ENCODE data around the gene COLEC12.
"Not testable (repeated sequence)": the region's sequence is repeated elsewhere in the genome, so short reads cannot be mapped to it uniquely, and the experiment has no call there.

The COLEC12 gene

GRCh38 chr18:407191-407590 lies 93.3 kb downstream of the COLEC12 start:
- H3K4me2 ChIP-seq (ENCODE audit: low read depth, low read length, poor library complexity, severe bottlenecking) = no peak overlapping the region
- H3K9ac ChIP-seq (ENCODE audit: low read depth, low read length, poor library complexity, severe bottlenecking) = no peak overlapping the region
- H3K4me1 ChIP-seq (ENCODE audit: insufficient read depth, low read length, poor library complexity, severe bottlenecking) = no peaks in the 10 kb centered on the region
- H3F3A ChIP-seq (ENCODE audit: low read depth) = no peaks in the 10 kb centered on the region
- H3K27me3 ChIP-seq (ENCODE audit: insufficient read depth, low read length, poor library complexity, severe bottlenecking) = no peaks in the 10 kb centered on the region
- H3K9me2 ChIP-seq (replicated peaks; ENCODE audit: low read depth, low read length) = no peaks in the 10 kb centered on the region
- H2AFZ ChIP-seq (ENCODE audit: low read length) = no peak overlapping the region
- H4K20me1 ChIP-seq (ENCODE audit: insufficient read depth, low read length, poor library complexity, severe bottlenecking) = no peaks in the 10 kb centered on the region
- peaks cover 29% of the 10 kb centered on the region; the same call in 1 of the 2 replicates for H3K9me3 ChIP-seq (ENCODE audit: insufficient read depth, low read depth, low read length)
- no peak overlapping the region for H3K4me3 ChIP-seq (ENCODE audit: low read length, poor library complexity, severe bottlenecking)
- TF ChIP-seq EZH2phosphoT487 (IDR thresholded peaks at IDR 0.05; ENCODE audit: borderline replicate concordance) = no peak
- TF ChIP-seq, protein P1, sequence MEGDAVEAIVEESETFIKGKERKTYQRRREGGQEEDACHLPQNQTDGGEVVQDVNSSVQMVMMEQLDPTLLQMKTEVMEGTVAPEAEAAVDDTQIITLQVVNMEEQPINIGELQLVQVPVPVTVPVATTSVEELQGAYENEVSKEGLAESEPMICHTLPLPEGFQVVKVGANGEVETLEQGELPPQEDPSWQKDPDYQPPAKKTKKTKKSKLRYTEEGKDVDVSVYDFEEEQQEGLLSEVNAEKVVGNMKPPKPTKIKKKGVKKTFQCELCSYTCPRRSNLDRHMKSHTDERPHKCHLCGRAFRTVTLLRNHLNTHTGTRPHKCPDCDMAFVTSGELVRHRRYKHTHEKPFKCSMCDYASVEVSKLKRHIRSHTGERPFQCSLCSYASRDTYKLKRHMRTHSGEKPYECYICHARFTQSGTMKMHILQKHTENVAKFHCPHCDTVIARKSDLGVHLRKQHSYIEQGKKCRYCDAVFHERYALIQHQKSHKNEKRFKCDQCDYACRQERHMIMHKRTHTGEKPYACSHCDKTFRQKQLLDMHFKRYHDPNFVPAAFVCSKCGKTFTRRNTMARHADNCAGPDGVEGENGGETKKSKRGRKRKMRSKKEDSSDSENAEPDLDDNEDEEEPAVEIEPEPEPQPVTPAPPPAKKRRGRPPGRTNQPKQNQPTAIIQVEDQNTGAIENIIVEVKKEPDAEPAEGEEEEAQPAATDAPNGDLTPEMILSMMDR (conservative IDR thresholded peaks at IDR 0.05; ENCODE audit: low read length) = no peak
- H3K36me3 ChIP-seq (ENCODE audit: insufficient read depth, low read length) = no peaks in the 10 kb centered on the region
- no peaks in the 10 kb centered on the region for H3K79me2 ChIP-seq (ENCODE audit: insufficient read depth, low read length)

DNA sequence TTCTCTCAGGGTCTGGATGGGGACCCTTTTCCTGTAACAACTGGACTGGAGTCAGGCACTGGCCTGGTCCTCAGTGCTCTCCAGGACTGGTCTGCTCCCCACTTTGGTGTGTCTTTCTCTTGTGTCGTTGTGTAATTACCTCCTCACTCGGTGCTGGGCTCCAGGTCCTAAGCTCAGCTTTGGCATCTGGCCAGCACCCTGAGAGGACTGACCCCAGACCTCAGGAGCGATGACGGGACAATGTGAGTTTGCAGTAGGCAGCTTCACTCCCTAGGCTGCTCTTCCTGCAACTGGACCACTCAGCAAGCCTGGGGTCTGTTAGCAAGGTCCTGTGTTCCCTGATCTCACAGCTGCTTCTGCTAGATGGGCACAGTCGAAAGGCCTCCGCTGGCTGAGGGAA lies 93.8 kb downstream of the COLEC12 start:
- TF ChIP-seq, protein P1 (conservative IDR thresholded peaks at IDR 0.05; ENCODE audit: low read length) = no peak
- no peak for TF ChIP-seq EZH2phosphoT487 (IDR thresholded peaks at IDR 0.05; ENCODE audit: borderline replicate concordance)
- Histone ChIP-seq H3K36me3 (ENCODE audit: insufficient read depth, low read length) (no peaks in the 10 kb centered on the region), H3K4me3 (ENCODE audit: low read length, poor library complexity, severe bottlenecking) (no peak overlapping the region), H3K9me2 (replicated peaks; ENCODE audit: low read depth, low read length) (no peaks in the 10 kb centered on the region), H3K27me3 (ENCODE audit: insufficient read depth, low read length, poor library complexity, severe bottlenecking) (no peaks in the 10 kb centered on the region), H3F3A (ENCODE audit: low read depth) (no peaks in the 10 kb centered on the region), H3K9me3 (ENCODE audit: insufficient read depth, low read depth, low read length) (peaks cover 31% of the 10 kb centered on the region; the same call in 1 of the 2 replicates), H4K20me1 (ENCODE audit: insufficient read depth, low read length, poor library complexity, severe bottlenecking) (no peaks in the 10 kb centered on the region), H3K79me2 (ENCODE audit: insufficient read depth, low read length) (no peaks in the 10 kb centered on the region), H3K9ac (ENCODE audit: low read depth, low read length, poor library complexity, severe bottlenecking) (no peak overlapping the region), H3K4me2 (ENCODE audit: low read depth, low read length, poor library complexity, severe bottlenecking) (no peak overlapping the region), H2AFZ (ENCODE audit: low read length) (no peak overlapping the region), H3K4me1 (ENCODE audit: insufficient read depth, low read length, poor library complexity, severe bottlenecking) (no peaks in the 10 kb centered on the region)

DNA sequence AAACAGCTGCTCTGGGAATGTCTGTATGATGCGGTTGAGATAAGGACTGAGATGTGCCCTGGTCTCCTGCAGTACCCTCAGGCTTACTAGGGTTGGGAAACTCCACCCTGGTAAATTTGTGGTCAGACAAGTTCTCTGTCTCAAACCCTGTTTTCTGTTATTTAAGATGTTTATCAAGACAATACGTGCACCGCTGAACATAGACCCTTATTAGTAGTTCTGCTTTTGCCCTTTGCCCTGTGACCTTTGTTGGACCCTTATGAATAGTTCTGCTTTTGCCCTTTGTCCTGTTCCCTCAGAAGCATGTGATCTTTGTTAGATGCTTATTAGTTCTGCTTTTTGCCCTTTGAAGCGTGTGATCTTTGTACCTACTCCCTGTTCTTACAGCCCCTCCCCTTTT lies 95.5 kb downstream of the COLEC12 start:
- H3K36me3 ChIP-seq (ENCODE audit: insufficient read depth, low read length); H3K79me2 ChIP-seq (ENCODE audit: insufficient read depth, low read length); H2AFZ ChIP-seq (ENCODE audit: low read length); H3F3A ChIP-seq (ENCODE audit: low read depth); H3K9me2 ChIP-seq (replicated peaks; ENCODE audit: low read depth, low read length); H3K4me3 ChIP-seq (ENCODE audit: low read length, poor library complexity, severe bottlenecking); H4K20me1 ChIP-seq (ENCODE audit: insufficient read depth, low read length, poor library complexity, severe bottlenecking); H3K27me3 ChIP-seq (ENCODE audit: insufficient read depth, low read length, poor library complexity, severe bottlenecking); H3K4me1 ChIP-seq (ENCODE audit: insufficient read depth, low read length, poor library complexity, severe bottlenecking); H3K9ac ChIP-seq (ENCODE audit: low read depth, low read length, poor library complexity, severe bottlenecking); H3K4me2 ChIP-seq (ENCODE audit: low read depth, low read length, poor library complexity, severe bottlenecking): not testable (repeated sequence)
- peaks cover 34% of the 10 kb centered on the region; the same call in 1 of the 2 replicates for H3K9me3 ChIP-seq (ENCODE audit: insufficient read depth, low read depth, low read length)

GRCh38 chr18:404061-404636 lies 96.4 kb downstream of the COLEC12 start:
- TF ChIP-seq, protein P1 (conservative IDR thresholded peaks at IDR 0.05; ENCODE audit: low read length) = no peak
- no peak for TF ChIP-seq EZH2phosphoT487 (IDR thresholded peaks at IDR 0.05; ENCODE audit: borderline replicate concordance)
- H2AFZ ChIP-seq (ENCODE audit: low read length) = no peak overlapping the region
- H3K4me3 ChIP-seq (ENCODE audit: low read length, poor library complexity, severe bottlenecking) = no peak overlapping the region
- H3K9me3 ChIP-seq (ENCODE audit: insufficient read depth, low read depth, low read length) = peaks cover 30% of the 10 kb centered on the region; the same call in 1 of the 2 replicates
- no peaks in the 10 kb centered on the region for H3K36me3 ChIP-seq (ENCODE audit: insufficient read depth, low read length)
- no peaks in the 10 kb centered on the region for H3K4me1 ChIP-seq (ENCODE audit: insufficient read depth, low read length, poor library complexity, severe bottlenecking)
- H4K20me1 ChIP-seq (ENCODE audit: insufficient read depth, low read length, poor library complexity, severe bottlenecking) = no peaks in the 10 kb centered on the region
- H3F3A ChIP-seq (ENCODE audit: low read depth) = no peaks in the 10 kb centered on the region
- H3K4me2 ChIP-seq (ENCODE audit: low read depth, low read length, poor library complexity, severe bottlenecking) = no peak overlapping the region
- H3K9me2 ChIP-seq (replicated peaks; ENCODE audit: low read depth, low read length) = no peaks in the 10 kb centered on the region
- H3K79me2 ChIP-seq (ENCODE audit: insufficient read depth, low read length) = no peaks in the 10 kb centered on the region
- H3K9ac ChIP-seq (ENCODE audit: low read depth, low read length, poor library complexity, severe bottlenecking) = no peak overlapping the region
- H3K27me3 ChIP-seq (ENCODE audit: insufficient read depth, low read length, poor library complexity, severe bottlenecking) = no peaks in the 10 kb centered on the region
